Breast epithelium (tissue), 4 donors: Measurements from ENCODE around the gene DMWD. TPM values are rescaled to one million over a fixed set of nuclear protein-coding genes. Genes with fewer than 3 reads are reported as not detected.

Source experiments
- DNase-seq, 2 donors: peaks; one replicate each; pipeline ENCODE4 v3.0.0-alpha.2; 2019; ENCODE audit warnings: low spot score in 2 of 2
- H3K27ac ChIP-seq, 2 donors: fragments of 200-600 bp; sonication (generic) in 1 of 2; one replicate each; pipeline ENCODE4 v1.5.1; 2016 to 2019; ENCODE audit warnings: mild to moderate bottlenecking in 1 of 2
- H3K27me3 ChIP-seq, 2 donors: fragments of 200-600 bp; sonication (generic) in 1 of 2; one replicate each; pipeline versions ENCODE4 v1.5.1 to v1.6.0; 2017 to 2019; ENCODE audit warnings: control low read depth in 1 of 2, mild to moderate bottlenecking in 1 of 2
- H3K36me3 ChIP-seq: fragments of 200-600 bp; one replicate; pipeline ENCODE4 v1.5.1; 2019
- H3K4me1 ChIP-seq, 2 donors: fragments of 200-600 bp; sonication (generic); one replicate each; pipeline ENCODE4 v1.5.1; 2016 to 2019; ENCODE audit warnings: control low read depth in 1 of 2
- H3K4me3 ChIP-seq, 3 donors: fragments of 200-600 bp; sonication (generic); 1 replicate in 2 of 3; 2 replicates in 1 of 3; pipeline ENCODE4 v1.5.1; 2016 to 2019; ENCODE audit warnings: mild to moderate bottlenecking in 3 of 3, moderate library complexity in 2 of 3
- H3K9me3 ChIP-seq, 2 donors: fragments of 200-600 bp; sonication (generic) in 1 of 2; one replicate each; pipeline ENCODE4 v1.5.1; 2016 to 2019; ENCODE audit warnings: control low read depth in 1 of 2
- CTCF ChIP-seq, 3 donors: fragments of 450-650 bp; IDR thresholded peaks; one replicate each; pipeline ENCODE4 v1.5.1; 2016 to 2017; ENCODE audit warnings: antibody characterized with exemption in 3 of 3, mild to moderate bottlenecking in 3 of 3, moderate library complexity in 3 of 3
- POLR2A ChIP-seq: fragments of 450-650 bp; IDR thresholded peaks from one replicate; pipeline ENCODE4 v1.6.1; 2016; ENCODE audit warnings: antibody characterized with exemption, mild to moderate bottlenecking, moderate library complexity
- POLR2AphosphoS5 ChIP-seq, 3 donors: sonication (generic); formaldehyde crosslinking; IDR thresholded peaks; one replicate each; pipeline ENCODE4 v1.6.1; 2017; ENCODE audit warnings: antibody characterized with exemption in 3 of 3
- intact Hi-C: fragments of 100-400 bp; cut with DNase I; formaldehyde crosslinking; loops from one replicate; pipeline ENCODE4 v1.15.1; 2023; ENCODE audit warnings: low total_unique reads
- total RNA-seq, 3 donors: library from RNA; depleted of rRNA; stranded (reverse); fragments of >200 nt; gene quantifications; one replicate each; pipeline ENCODE4 v1.1.0, GENCODE V29; 2016

The DMWD gene
- total RNA-seq, 3 donors from 2014 or later, result 24.2 to 31.1 (median 29.3) TPM

- H3K9me3 ChIP-seq, result no peaks in the 10 kb centered on the region
- no peaks in the 10 kb centered on the region for H3K27me3 ChIP-seq
- H3K4me1 ChIP-seq, result no peaks in the 10 kb centered on the region
- H3K27ac ChIP-seq, result no peak overlapping the region
- no peaks in the 10 kb centered on the region for H3K36me3 ChIP-seq
- no peak for DNase-seq
- TF ChIP-seq CTCF (IDR thresholded peaks at IDR 0.05) (no peak), POLR2AphosphoS5 (IDR thresholded peaks at IDR 0.05) (no peak), POLR2A (no peak)
- intact Hi-C loops, result no loop called here
- peak overlapping the region in 1 of 3 donors; percentile 54 for H3K4me3 ChIP-seq
Measured at GRCh38 chr19:45816236-45817009, 23.8 kb upstream of the DMWD start.

- Histone ChIP-seq H3K27me3 (no peaks in the 10 kb centered on the region), H3K4me3 (peak overlapping the region; percentile 24 to 54 (median 43)), H3K4me1 (no peaks in the 10 kb centered on the region), H3K27ac (peak overlapping the region in 1 of 2 donors; percentile 32), H3K36me3 (no peaks in the 10 kb centered on the region), H3K9me3 (no peaks in the 10 kb centered on the region)
- DNase-seq, result no peak
- TF ChIP-seq CTCF (IDR thresholded peaks at IDR 0.05), result no peak
- TF ChIP-seq POLR2AphosphoS5 (IDR thresholded peaks at IDR 0.05), result peak in 1 of 3 donors; percentile 14
- intact Hi-C loops, result no loop called here
Measured at GRCh38 chr19:45815481-45816216, 23.0 kb upstream of the DMWD start.

GRCh38 chr19:45814851-45815480, 22.3 kb upstream of the DMWD start, which contains the start of gene RSPH6A:
Gene RSPH6A (minus strand): TSS chr19:45815308. CDS start chr19:45815176, 132 bp downstream.
- Histone ChIP-seq H3K27me3 (no peaks in the 10 kb centered on the region), H3K36me3 (no peaks in the 10 kb centered on the region), H3K4me3 (peak within 1 kb of the TSS; percentile 24 to 54 (median 43)), H3K27ac (peak within 1 kb of the TSS in 1 of 2 donors; percentile 32), H3K9me3 (no peaks in the 10 kb centered on the region), H3K4me1 (no peaks in the 10 kb centered on the region)
- no peak for DNase-seq
- intact Hi-C loops, result no loop called here
- TF ChIP-seq CTCF (IDR thresholded peaks at IDR 0.05), result no peak
- TF ChIP-seq POLR2AphosphoS5 (IDR thresholded peaks at IDR 0.05), result no peak
- TF ChIP-seq POLR2A, result no peak

- no peaks in the 10 kb centered on the region for H3K36me3 ChIP-seq
- no peak for DNase-seq
- no peaks in the 10 kb centered on the region for H3K9me3 ChIP-seq
- H3K27me3 ChIP-seq, result no peaks in the 10 kb centered on the region
- TF ChIP-seq CTCF (IDR thresholded peaks at IDR 0.05) (no peak), POLR2AphosphoS5 (IDR thresholded peaks at IDR 0.05) (no peak), POLR2A (no peak)
- no peaks in the 10 kb centered on the region for H3K4me1 ChIP-seq
- no peak overlapping the region for H3K4me3 ChIP-seq
- H3K27ac ChIP-seq, result no peak overlapping the region
- intact Hi-C loops, result no loop called here
Measured at GRCh38 chr19:45814166-45814780, 21.6 kb upstream of the DMWD start.
